CD4-positive, alpha-beta T cell treated with Interleukin-21 for 1 hour (primary cell): ENCODE results near the gene WDR37.

Experiments
- DNase-seq: peaks from one replicate; pipeline ENCODE4 v3.0.0-alpha.2; 2020

WDR37 gene

GRCh38 chr10:1172256-1172984 lies 116.2 kb downstream of the WDR37 start:
- no peak for DNase-seq

GRCh38 chr10:1173091-1173490 lies 116.9 kb downstream of the WDR37 start:
- no peak for DNase-seq

GRCh38 chr10:1174022-1174421 lies 117.8 kb downstream of the WDR37 start:
- DNase-seq = no peak

GRCh38 chr10:1175956-1176565 lies 119.9 kb downstream of the WDR37 start:
- DNase-seq = no peak

GRCh38 chr10:1177936-1178335 lies 121.8 kb downstream of the WDR37 start:
- DNase-seq = no peak

GRCh38 chr10:1178506-1178905 lies 122.3 kb downstream of the WDR37 start:
- DNase-seq = no peak

GRCh38 chr10:1179346-1180070 lies 123.3 kb downstream of the WDR37 start:
- no peak for DNase-seq

- no peak for DNase-seq
Measured at GRCh38 chr10:1180071-1180730, 124.0 kb downstream of the WDR37 start.

- no peak for DNase-seq
Measured at GRCh38 chr10:1180836-1181235, 124.7 kb downstream of the WDR37 start.
